Measurements from ENCODE around the gene SYNM.

The SYNM gene, protein sequence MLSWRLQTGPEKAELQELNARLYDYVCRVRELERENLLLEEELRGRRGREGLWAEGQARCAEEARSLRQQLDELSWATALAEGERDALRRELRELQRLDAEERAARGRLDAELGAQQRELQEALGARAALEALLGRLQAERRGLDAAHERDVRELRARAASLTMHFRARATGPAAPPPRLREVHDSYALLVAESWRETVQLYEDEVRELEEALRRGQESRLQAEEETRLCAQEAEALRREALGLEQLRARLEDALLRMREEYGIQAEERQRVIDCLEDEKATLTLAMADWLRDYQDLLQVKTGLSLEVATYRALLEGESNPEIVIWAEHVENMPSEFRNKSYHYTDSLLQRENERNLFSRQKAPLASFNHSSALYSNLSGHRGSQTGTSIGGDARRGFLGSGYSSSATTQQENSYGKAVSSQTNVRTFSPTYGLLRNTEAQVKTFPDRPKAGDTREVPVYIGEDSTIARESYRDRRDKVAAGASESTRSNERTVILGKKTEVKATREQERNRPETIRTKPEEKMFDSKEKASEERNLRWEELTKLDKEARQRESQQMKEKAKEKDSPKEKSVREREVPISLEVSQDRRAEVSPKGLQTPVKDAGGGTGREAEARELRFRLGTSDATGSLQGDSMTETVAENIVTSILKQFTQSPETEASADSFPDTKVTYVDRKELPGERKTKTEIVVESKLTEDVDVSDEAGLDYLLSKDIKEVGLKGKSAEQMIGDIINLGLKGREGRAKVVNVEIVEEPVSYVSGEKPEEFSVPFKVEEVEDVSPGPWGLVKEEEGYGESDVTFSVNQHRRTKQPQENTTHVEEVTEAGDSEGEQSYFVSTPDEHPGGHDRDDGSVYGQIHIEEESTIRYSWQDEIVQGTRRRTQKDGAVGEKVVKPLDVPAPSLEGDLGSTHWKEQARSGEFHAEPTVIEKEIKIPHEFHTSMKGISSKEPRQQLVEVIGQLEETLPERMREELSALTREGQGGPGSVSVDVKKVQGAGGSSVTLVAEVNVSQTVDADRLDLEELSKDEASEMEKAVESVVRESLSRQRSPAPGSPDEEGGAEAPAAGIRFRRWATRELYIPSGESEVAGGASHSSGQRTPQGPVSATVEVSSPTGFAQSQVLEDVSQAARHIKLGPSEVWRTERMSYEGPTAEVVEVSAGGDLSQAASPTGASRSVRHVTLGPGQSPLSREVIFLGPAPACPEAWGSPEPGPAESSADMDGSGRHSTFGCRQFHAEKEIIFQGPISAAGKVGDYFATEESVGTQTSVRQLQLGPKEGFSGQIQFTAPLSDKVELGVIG (N-terminal part only)

DNA sequence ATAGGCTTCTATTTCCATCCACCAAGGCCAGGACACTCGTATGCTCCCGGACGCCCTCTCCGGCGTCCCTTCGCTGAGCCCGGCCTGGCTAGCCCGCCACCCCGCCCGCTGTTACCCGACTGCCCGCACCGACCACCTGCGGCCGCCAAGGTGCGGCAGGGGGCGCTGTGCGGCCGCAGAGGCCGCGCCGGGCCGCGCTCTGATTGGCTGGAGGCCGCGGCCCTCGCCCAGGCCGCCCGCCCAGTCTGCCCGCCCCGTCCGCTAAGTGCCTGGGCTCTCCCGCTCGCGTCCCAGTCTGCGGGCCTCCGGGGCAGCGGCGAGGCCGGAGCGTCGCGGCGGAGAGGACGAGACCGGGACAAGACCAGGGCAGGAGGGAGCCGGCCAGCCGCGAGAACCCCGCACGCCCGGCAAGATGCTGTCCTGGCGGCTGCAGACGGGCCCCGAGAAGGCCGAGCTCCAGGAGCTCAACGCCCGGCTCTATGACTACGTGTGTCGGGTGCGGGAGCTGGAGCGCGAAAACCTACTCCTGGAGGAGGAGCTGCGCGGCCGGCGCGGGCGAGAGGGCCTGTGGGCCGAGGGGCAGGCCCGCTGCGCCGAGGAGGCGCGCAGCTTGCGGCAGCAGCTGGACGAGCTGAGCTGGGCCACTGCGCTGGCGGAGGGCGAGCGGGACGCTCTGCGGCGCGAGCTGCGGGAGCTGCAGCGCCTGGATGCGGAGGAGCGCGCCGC lies at the start of gene SYNM:
Gene SYNM (plus strand): TSS at position 293 of the 726 bp plus-strand sequence. CDS start 120 bp downstream, at position 413.
- Histone ChIP-seq H3K79me2 (ENCODE audit: insufficient read depth, low read depth) (no peaks in the 10 kb centered on the region), H2AFZ (ENCODE audit: low read depth) (peak within 1 kb of the TSS; percentile 66), H3K4me1 (ENCODE audit: low read depth, poor library complexity, severe bottlenecking) (peaks cover 43% of the 10 kb centered on the region), H3K36me3 (ENCODE audit: insufficient read depth) (no peaks in the 10 kb centered on the region), H3K4me2 (peak within 1 kb of the TSS; percentile 42; the same call in 1 of the 2 replicates), H3K27me3 (ENCODE audit: insufficient read depth, low read depth) (no peaks in the 10 kb centered on the region; the same call in 1 of the 2 replicates), H3K9ac (peak within 1 kb of the TSS; percentile 35; the same call in 1 of the 2 replicates), H3K27ac (no peak within 1 kb of the TSS), H4K20me1 (ENCODE audit: insufficient read depth) (no peaks in the 10 kb centered on the region), H3K4me3 (IDR thresholded peaks at IDR 0.05; ENCODE audit: insufficient read depth, low read depth, low read length) (no peak within 1 kb of the TSS)
- peak; percentile 69 for TF ChIP-seq CTCF (conservative IDR thresholded peaks at IDR 0.05; ENCODE audit: low read depth, low read length)

DNA sequence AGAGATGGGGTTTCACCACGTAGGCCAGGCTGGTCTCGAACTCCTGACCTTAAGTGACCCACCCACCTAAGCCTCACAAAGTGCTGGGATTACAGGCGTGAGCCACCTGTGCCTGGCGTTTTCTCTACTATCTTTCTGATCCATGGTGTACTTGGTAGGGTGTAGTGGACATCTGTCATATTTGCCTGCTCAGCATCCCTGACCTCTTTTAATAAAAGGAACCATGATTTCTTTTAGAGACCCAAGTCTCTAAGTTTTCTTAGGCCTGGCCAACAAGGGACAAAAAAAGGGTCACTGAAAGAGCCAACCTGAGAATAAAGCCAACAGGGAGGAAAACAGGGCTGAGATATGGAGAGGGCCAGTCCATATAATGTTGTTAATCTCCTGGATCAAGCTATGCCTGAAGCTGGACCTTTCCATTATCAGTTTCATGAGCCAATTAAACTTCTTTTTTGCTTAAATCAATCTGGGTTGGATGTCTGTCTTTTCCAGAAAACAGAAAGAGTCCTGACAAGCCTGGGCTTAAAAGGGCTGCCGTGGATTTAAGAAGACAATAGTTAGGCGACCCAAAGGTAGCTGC lies 49.2 kb upstream of the SYNM start:
- Histone ChIP-seq H3K79me2 (ENCODE audit: insufficient read depth, low read depth) (no peaks in the 10 kb centered on the region), H3K4me1 (ENCODE audit: low read depth, poor library complexity, severe bottlenecking) (peaks cover 8% of the 10 kb centered on the region), H3K9ac (no peak overlapping the region), H3K27me3 (ENCODE audit: insufficient read depth, low read depth) (no peaks in the 10 kb centered on the region), H2AFZ (ENCODE audit: low read depth) (no peak overlapping the region), H3K4me2 (no peak overlapping the region), H3K36me3 (ENCODE audit: insufficient read depth) (no peaks in the 10 kb centered on the region), H3K27ac (no peak overlapping the region), H4K20me1 (ENCODE audit: insufficient read depth) (no peaks in the 10 kb centered on the region), H3K4me3 (IDR thresholded peaks at IDR 0.05; ENCODE audit: insufficient read depth, low read depth, low read length) (no peak overlapping the region)
- TF ChIP-seq CTCF (conservative IDR thresholded peaks at IDR 0.05; ENCODE audit: low read depth, low read length), result no peak

- H4K20me1 ChIP-seq (ENCODE audit: insufficient read depth), result no peaks in the 10 kb centered on the region
- H3K4me3 ChIP-seq (IDR thresholded peaks at IDR 0.05; ENCODE audit: insufficient read depth, low read depth, low read length), result no peak overlapping the region
- H3K27me3 ChIP-seq (ENCODE audit: insufficient read depth, low read depth), result no peaks in the 10 kb centered on the region
- no peak overlapping the region for H3K9ac ChIP-seq
- no peak overlapping the region for H2AFZ ChIP-seq (ENCODE audit: low read depth)
- no peak for TF ChIP-seq CTCF (conservative IDR thresholded peaks at IDR 0.05; ENCODE audit: low read depth, low read length)
- no peaks in the 10 kb centered on the region for H3K36me3 ChIP-seq (ENCODE audit: insufficient read depth)
- no peaks in the 10 kb centered on the region for H3K79me2 ChIP-seq (ENCODE audit: insufficient read depth, low read depth)
- H3K4me1 ChIP-seq (ENCODE audit: low read depth, poor library complexity, severe bottlenecking), result peaks cover 8% of the 10 kb centered on the region
- no peak overlapping the region for H3K27ac ChIP-seq
- H3K4me2 ChIP-seq, result no peak overlapping the region
Measured at GRCh38 chr15:99057020-99057419, 47.9 kb upstream of the SYNM start.
